ENCODE data around the gene RHOT1.

DNA sequence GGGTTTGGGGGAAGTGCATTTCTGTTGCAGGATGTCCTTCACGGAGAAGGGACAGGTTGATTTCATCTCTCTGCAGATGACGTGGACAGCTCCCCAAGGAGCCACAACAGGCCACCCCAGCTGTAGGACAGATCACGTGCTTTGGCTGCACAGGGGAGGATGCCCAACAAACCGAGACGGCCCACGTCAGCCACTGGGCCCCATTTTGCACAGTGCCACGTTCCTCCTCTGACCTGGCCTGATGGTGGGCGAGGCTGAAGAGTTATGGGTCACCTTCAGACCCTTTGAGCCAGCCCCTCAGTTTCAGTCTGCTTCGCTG is 114.4 kb downstream of the RHOT1 start:
- TF ChIP-seq, protein P1, sequence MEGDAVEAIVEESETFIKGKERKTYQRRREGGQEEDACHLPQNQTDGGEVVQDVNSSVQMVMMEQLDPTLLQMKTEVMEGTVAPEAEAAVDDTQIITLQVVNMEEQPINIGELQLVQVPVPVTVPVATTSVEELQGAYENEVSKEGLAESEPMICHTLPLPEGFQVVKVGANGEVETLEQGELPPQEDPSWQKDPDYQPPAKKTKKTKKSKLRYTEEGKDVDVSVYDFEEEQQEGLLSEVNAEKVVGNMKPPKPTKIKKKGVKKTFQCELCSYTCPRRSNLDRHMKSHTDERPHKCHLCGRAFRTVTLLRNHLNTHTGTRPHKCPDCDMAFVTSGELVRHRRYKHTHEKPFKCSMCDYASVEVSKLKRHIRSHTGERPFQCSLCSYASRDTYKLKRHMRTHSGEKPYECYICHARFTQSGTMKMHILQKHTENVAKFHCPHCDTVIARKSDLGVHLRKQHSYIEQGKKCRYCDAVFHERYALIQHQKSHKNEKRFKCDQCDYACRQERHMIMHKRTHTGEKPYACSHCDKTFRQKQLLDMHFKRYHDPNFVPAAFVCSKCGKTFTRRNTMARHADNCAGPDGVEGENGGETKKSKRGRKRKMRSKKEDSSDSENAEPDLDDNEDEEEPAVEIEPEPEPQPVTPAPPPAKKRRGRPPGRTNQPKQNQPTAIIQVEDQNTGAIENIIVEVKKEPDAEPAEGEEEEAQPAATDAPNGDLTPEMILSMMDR (IDR thresholded peaks at IDR 0.05) = no peak
- no peak for TF ChIP-seq POLR2A (IDR thresholded peaks at IDR 0.05)
